GM12865 (cell line): ENCODE measurements around the gene EDEM2.

Source experiments
- DNase-seq: peaks from one replicate; pipeline ENCODE4 v3.0.0; 2010; ENCODE audit warnings: low read depth
- H3K4me3 ChIP-seq: 2 replicates; pipeline ENCODE4 v1.5.1; 2011; ENCODE audit warnings: mild to moderate bottlenecking, low read depth, low read length, control low read depth
- TF ChIP-seq, protein P1 (sequence below): IDR thresholded peaks from 2 replicates; pipeline ENCODE4 v1.5.1; 2011; ENCODE audit warnings: low read length, control low read depth, low read depth, inconsistent platforms; ENCODE audit not compliant: insufficient read depth; ENCODE audit errors: missing control alignments

EDEM2 gene

DNA sequence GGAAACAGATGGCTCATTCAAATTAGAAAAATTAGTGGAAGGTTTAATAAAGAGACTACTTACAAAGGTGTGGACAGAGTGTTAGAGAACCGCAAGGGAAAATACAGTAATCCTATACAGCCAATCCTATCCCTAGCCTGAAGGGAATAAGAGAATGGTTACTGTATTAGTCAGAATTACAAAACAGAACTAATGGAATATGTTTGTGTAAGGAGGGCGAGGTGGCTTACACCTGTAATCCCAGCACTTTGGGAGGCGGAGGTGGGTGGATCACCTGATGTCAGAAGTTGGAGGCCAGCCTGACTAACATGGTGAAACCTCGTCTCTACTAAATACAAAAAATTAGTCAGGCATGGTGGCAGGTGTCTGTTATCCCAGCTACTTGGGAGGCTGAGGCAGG lies 38.2 kb downstream of the EDEM2 start:
- TF ChIP-seq, protein P1, sequence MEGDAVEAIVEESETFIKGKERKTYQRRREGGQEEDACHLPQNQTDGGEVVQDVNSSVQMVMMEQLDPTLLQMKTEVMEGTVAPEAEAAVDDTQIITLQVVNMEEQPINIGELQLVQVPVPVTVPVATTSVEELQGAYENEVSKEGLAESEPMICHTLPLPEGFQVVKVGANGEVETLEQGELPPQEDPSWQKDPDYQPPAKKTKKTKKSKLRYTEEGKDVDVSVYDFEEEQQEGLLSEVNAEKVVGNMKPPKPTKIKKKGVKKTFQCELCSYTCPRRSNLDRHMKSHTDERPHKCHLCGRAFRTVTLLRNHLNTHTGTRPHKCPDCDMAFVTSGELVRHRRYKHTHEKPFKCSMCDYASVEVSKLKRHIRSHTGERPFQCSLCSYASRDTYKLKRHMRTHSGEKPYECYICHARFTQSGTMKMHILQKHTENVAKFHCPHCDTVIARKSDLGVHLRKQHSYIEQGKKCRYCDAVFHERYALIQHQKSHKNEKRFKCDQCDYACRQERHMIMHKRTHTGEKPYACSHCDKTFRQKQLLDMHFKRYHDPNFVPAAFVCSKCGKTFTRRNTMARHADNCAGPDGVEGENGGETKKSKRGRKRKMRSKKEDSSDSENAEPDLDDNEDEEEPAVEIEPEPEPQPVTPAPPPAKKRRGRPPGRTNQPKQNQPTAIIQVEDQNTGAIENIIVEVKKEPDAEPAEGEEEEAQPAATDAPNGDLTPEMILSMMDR = no peak
- no peak for DNase-seq
- H3K4me3 ChIP-seq = no peak overlapping the region

DNA sequence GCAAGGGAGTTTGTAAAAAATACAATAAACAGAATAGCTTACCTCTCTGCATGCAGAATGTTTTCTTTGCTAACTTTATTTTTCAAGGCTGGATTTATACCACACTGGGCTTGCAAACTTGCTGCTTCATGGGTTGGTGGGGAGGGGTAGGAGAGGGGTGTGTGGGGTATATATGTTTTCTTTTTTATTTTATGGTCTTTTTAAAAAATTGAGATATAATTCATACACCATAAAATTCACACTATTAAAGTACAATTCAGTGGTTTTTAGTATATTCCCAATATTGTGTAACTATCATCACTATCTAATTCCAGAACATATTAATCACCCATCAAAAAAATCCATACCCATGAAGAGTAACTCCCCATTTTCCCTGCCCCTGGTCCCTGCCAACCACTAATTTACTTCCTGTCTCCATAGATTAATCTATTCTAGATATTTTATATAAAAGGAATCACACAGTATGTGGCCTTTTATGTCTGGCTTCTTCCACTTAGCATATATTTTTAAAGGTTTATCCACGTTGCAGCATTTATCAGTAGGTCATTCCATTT lies 40.2 kb downstream of the EDEM2 start:
- no peak for DNase-seq
- no peak overlapping the region for H3K4me3 ChIP-seq
- TF ChIP-seq, protein P1 = no peak

GRCh38 chr20:35104685-35105295 lies 42.3 kb downstream of the EDEM2 start:
- H3K4me3 ChIP-seq = no peak overlapping the region
- no peak for DNase-seq
- TF ChIP-seq, protein P1 = no peak

GRCh38 chr20:35101620-35102019 lies 45.5 kb downstream of the EDEM2 start:
- no peak overlapping the region for H3K4me3 ChIP-seq
- TF ChIP-seq, protein P1 = no peak
- no peak for DNase-seq

- DNase-seq = no peak
- H3K4me3 ChIP-seq = peak overlapping the region; percentile 78
- TF ChIP-seq, protein P1 = no peak
Observed at GRCh38 chr20:35093267-35093884, 53.8 kb downstream of the EDEM2 start.

- H3K4me3 ChIP-seq = peak within 1 kb of the TSS; percentile 78
- peak; percentile 94 for DNase-seq
- TF ChIP-seq, protein P1 = peak; percentile 98
Observed at GRCh38 chr20:35092524-35093266, 54.4 kb downstream of the EDEM2 start, which contains the start of gene TRPC4AP. TRPC4AP (minus strand) TSS chr20:35092807; CDS start chr20:35092781, 26 bp downstream.
